Left hindlimb (tissue), 1 donor: ENCODE measurements around the gene ADAMTS16.

Experiments used
- DNase-seq: peaks from one replicate; pipeline ENCODE4 v3.0.0-alpha.2; 2018

The ADAMTS16 gene

GRCh38 chr5:5320062-5320805 lies 180.1 kb downstream of the ADAMTS16 start:
- DNase-seq, result peak; percentile 12

GRCh38 chr5:5321137-5321536 lies 181.0 kb downstream of the ADAMTS16 start:
- DNase-seq, result no peak

- DNase-seq, result no peak
These were observed 183.4 kb downstream of the ADAMTS16 start for GRCh38 chr5:5323551-5323950.

- no peak for DNase-seq
These were observed 186.1 kb downstream of the ADAMTS16 start for GRCh38 chr5:5326115-5326758.

GRCh38 chr5:5327126-5327525 lies 187.0 kb downstream of the ADAMTS16 start:
- no peak for DNase-seq

- DNase-seq, result no peak
These were observed 190.8 kb downstream of the ADAMTS16 start for GRCh38 chr5:5330728-5331452.

- DNase-seq, result no peak
These were observed 191.7 kb downstream of the ADAMTS16 start for GRCh38 chr5:5331848-5332247.

GRCh38 chr5:5332287-5332686 lies 192.2 kb downstream of the ADAMTS16 start:
- no peak for DNase-seq

- DNase-seq, result no peak
These were observed 195.0 kb downstream of the ADAMTS16 start for GRCh38 chr5:5335107-5335506.

GRCh38 chr5:5335700-5336264 lies 195.7 kb downstream of the ADAMTS16 start:
- DNase-seq, result no peak

GRCh38 chr5:5339257-5339656 lies 199.1 kb downstream of the ADAMTS16 start:
- DNase-seq, result no peak

- peak; percentile 78 for DNase-seq
These were observed 200.1 kb downstream of the ADAMTS16 start for GRCh38 chr5:5340206-5340729.

GRCh38 chr5:5341531-5342292 lies 201.6 kb downstream of the ADAMTS16 start:
- DNase-seq, result no peak

- no peak for DNase-seq
These were observed 202.7 kb downstream of the ADAMTS16 start for GRCh38 chr5:5342784-5343183.

GRCh38 chr5:5343568-5343967 lies 203.4 kb downstream of the ADAMTS16 start:
- DNase-seq, result no peak

- DNase-seq, result no peak
These were observed 204.0 kb downstream of the ADAMTS16 start for GRCh38 chr5:5344051-5344571.

GRCh38 chr5:5344606-5345005 lies 204.5 kb downstream of the ADAMTS16 start:
- DNase-seq, result no peak

GRCh38 chr5:5347442-5347841 lies 207.3 kb downstream of the ADAMTS16 start:
- no peak for DNase-seq

GRCh38 chr5:5348135-5348534 lies 208.0 kb downstream of the ADAMTS16 start:
- DNase-seq, result no peak

GRCh38 chr5:5348576-5348975 lies 208.4 kb downstream of the ADAMTS16 start:
- DNase-seq, result no peak

GRCh38 chr5:5350101-5350500 lies 210.0 kb downstream of the ADAMTS16 start:
- no peak for DNase-seq

- DNase-seq, result no peak
These were observed 211.3 kb downstream of the ADAMTS16 start for GRCh38 chr5:5351288-5351979.
